ENCODE data around the gene RPL29.

- TF ChIP-seq CTCF (IDR thresholded peaks at IDR 0.05; ENCODE audit: low read length): no peak
- no peak for TF ChIP-seq EZH2 (IDR thresholded peaks at IDR 0.05; ENCODE audit: borderline replicate concordance, low read length)
Measured at GRCh38 chr3:51950899-51951298, 44.8 kb downstream of the RPL29 start.
